H1 (cell line): ENCODE results near the gene GNB1L. TPM values are rescaled to one million over a fixed set of nuclear protein-coding genes. Genes with fewer than 3 reads are reported as not detected.

Experiments used
- HDAC2 ChIP-seq, 2 experiments: fragments of 300-600 bp in 1 of 2; sonication (generic) in 1 of 2; IDR thresholded peaks; 2 replicates each; pipeline ENCODE4 v1.6.1; 2011 to 2012; ENCODE audit warnings: low read depth in 2 of 2, low read length in 2 of 2, mild to moderate bottlenecking in 2 of 2, moderate library complexity in 2 of 2, borderline replicate concordance in 1 of 2, inconsistent platforms in 1 of 2
- RXRA ChIP-seq: IDR thresholded peaks from 2 replicates; pipeline ENCODE4 v1.6.1; 2011; ENCODE audit warnings: low read depth, mild to moderate bottlenecking, low read length, moderate library complexity; ENCODE audit not compliant: insufficient read depth
- SP4 ChIP-seq: IDR thresholded peaks from 2 replicates; pipeline ENCODE4 v1.6.1; 2012; ENCODE audit warnings: low read length, inconsistent platforms
- polyA plus RNA-seq, 7 experiments: library from polyadenylated mRNA; depleted of rRNA in 3 of 7; stranded (reverse) in 5 of 7; unstranded in 2 of 7; fragments of >200 nt in 5 of 7; fragments of 200-250 nt in 2 of 7; gene quantifications; 1 replicate in 5 of 7; 2 replicates in 1 of 7; 4 replicates in 1 of 7; pipeline versions ENCODE4 v1.2.1 to v1.2.3, GENCODE V29; 2011 to 2013; ENCODE audit warnings: missing spikeins in 2 of 7, mixed read lengths in 2 of 7
- total RNA-seq: library from RNA; stranded (reverse); fragmentation: NEBNext Ultra II Directional; extraction: Animal tissue kit (Norgen Biotek cat#: 25700); gene quantifications from 2 replicates; pipeline ENCODE4 v1.2.1, GENCODE V29; 2021
- TF ChIP-seq, protein P1 (sequence below): IDR thresholded peaks from 2 replicates; pipeline ENCODE4 v1.6.1; 2012; ENCODE audit warnings: inconsistent platforms

Gene GNB1L
- total and polyA plus RNA-seq, 2 of the 8 experiments (the other 6 are each of a cell fraction or from before 2014, with no cell fraction given), result 14.0 to 15.6 TPM

DNA sequence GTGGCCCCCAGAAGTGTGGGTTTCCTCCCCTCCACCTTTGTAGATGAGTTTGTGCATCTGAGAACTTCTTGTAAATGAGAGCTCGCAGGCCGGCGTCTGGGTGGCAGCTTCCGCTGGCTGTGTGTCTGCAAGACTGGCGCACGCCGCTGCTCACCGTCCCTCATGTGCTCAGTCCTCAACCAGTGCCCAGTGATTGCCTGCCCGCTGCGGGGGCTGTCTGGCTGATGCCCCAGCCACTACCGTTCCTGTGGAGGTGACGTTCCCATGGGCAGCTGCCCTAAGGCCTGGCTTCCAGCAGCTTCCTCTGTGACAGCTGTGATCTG, 85.3 kb downstream of the GNB1L start (continued):
- no peak for TF ChIP-seq HDAC2 (IDR thresholded peaks at IDR 0.05; ENCODE audit: borderline replicate concordance in 1 of 2, low read depth in 2 of 2, low read length in 2 of 2)
- TF ChIP-seq SP4, result no peak
- TF ChIP-seq RXRA, result no peak
- TF ChIP-seq, protein P1, sequence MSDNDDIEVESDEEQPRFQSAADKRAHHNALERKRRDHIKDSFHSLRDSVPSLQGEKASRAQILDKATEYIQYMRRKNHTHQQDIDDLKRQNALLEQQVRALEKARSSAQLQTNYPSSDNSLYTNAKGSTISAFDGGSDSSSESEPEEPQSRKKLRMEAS, result no peak
